ENCODE results near the gene CAMK1D. TPM values are rescaled to one million over a fixed set of nuclear protein-coding genes. Genes with fewer than 3 reads are reported as not detected.

The CAMK1D gene
- total RNA-seq, 3 donors from 2014 or later, result 20.6 to 48.5 (median 32.8) TPM

- ATAC-seq, result peak; percentile 77
- intact Hi-C loops (cut with DNase I, micrococcal nuclease), result no loop called here
- peak; percentile 70 to 82 (median 82) for DNase-seq
- Histone ChIP-seq H3K36me3 (ENCODE audit: low read depth) (no peaks in the 10 kb centered on the region), H3K9me3 (no peaks in the 10 kb centered on the region), H3K4me1 (ENCODE audit: low read depth) (peaks cover 30% of the 10 kb centered on the region), H3K4me3 (no peak overlapping the region)
- TF ChIP-seq CTCF (IDR thresholded peaks at IDR 0.05), result no peak
Measured at GRCh38 chr10:12484002-12484918, 134.9 kb downstream of the CAMK1D start.

GRCh38 chr10:12484941-12485805, 135.8 kb downstream of the CAMK1D start:
- intact Hi-C loops (cut with DNase I, micrococcal nuclease), result no loop called here
- no peak for TF ChIP-seq CTCF (IDR thresholded peaks at IDR 0.05)
- Histone ChIP-seq H3K36me3 (ENCODE audit: low read depth) (no peaks in the 10 kb centered on the region), H3K9me3 (no peaks in the 10 kb centered on the region), H3K4me3 (no peak overlapping the region), H3K4me1 (ENCODE audit: low read depth) (peaks cover 31% of the 10 kb centered on the region)
- DNase-seq, result peak in 2 of 3 donors; percentile 47 to 65
- peak; percentile 61 for ATAC-seq

GRCh38 chr10:12487366-12487765, 138.0 kb downstream of the CAMK1D start:
- Histone ChIP-seq H3K4me1 (ENCODE audit: low read depth) (peaks cover 32% of the 10 kb centered on the region), H3K9me3 (no peaks in the 10 kb centered on the region), H3K4me3 (no peak overlapping the region), H3K36me3 (ENCODE audit: low read depth) (no peaks in the 10 kb centered on the region)
- no peak for TF ChIP-seq CTCF (IDR thresholded peaks at IDR 0.05)
- ATAC-seq (no peak), DNase-seq (no peak)
- intact Hi-C loops (cut with DNase I, micrococcal nuclease), result no loop called here

GRCh38 chr10:12488626-12489025, 139.3 kb downstream of the CAMK1D start:
- no peak for TF ChIP-seq CTCF (IDR thresholded peaks at IDR 0.05)
- Histone ChIP-seq H3K36me3 (ENCODE audit: low read depth) (no peaks in the 10 kb centered on the region), H3K4me3 (no peak overlapping the region), H3K9me3 (no peaks in the 10 kb centered on the region), H3K4me1 (ENCODE audit: low read depth) (peaks cover 32% of the 10 kb centered on the region)
- intact Hi-C loops (cut with DNase I, micrococcal nuclease), result no loop called here
- ATAC-seq (no peak), DNase-seq (no peak)

- DNase-seq (peak in 1 of 3 donors; percentile 30), ATAC-seq (peak; percentile 59)
- no peak overlapping the region for H3K4me3 ChIP-seq
- peaks cover 26% of the 10 kb centered on the region for H3K4me1 ChIP-seq (ENCODE audit: low read depth)
- no peaks in the 10 kb centered on the region for H3K9me3 ChIP-seq
- H3K36me3 ChIP-seq (ENCODE audit: low read depth), result no peaks in the 10 kb centered on the region
- intact Hi-C loops (cut with DNase I, micrococcal nuclease), result no loop called here
- no peak for TF ChIP-seq CTCF (IDR thresholded peaks at IDR 0.05)
Measured at GRCh38 chr10:12489357-12489756, 140.0 kb downstream of the CAMK1D start.

Data from mucosa of descending colon (tissue), 3 donors.